ENCODE data around the gene ACSS1.

- TF ChIP-seq EZH2 (IDR thresholded peaks at IDR 0.05; ENCODE audit: low read length, unreplicated experiment) (no peak), EZH2phosphoT487 (IDR thresholded peaks at IDR 0.05; ENCODE audit: borderline replicate concordance, low read length) (no peak)
- TF ChIP-seq, protein P1, sequence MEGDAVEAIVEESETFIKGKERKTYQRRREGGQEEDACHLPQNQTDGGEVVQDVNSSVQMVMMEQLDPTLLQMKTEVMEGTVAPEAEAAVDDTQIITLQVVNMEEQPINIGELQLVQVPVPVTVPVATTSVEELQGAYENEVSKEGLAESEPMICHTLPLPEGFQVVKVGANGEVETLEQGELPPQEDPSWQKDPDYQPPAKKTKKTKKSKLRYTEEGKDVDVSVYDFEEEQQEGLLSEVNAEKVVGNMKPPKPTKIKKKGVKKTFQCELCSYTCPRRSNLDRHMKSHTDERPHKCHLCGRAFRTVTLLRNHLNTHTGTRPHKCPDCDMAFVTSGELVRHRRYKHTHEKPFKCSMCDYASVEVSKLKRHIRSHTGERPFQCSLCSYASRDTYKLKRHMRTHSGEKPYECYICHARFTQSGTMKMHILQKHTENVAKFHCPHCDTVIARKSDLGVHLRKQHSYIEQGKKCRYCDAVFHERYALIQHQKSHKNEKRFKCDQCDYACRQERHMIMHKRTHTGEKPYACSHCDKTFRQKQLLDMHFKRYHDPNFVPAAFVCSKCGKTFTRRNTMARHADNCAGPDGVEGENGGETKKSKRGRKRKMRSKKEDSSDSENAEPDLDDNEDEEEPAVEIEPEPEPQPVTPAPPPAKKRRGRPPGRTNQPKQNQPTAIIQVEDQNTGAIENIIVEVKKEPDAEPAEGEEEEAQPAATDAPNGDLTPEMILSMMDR (conservative IDR thresholded peaks at IDR 0.05; ENCODE audit: low read depth, low read length) = no peak
Observed at GRCh38 chr20:24998631-24999445, 59.1 kb downstream of the ACSS1 start.
